Adrenal gland (tissue), 12 donors: ENCODE data around the gene MAEL. TPM values are rescaled to one million over a fixed set of nuclear protein-coding genes. Genes with fewer than 3 reads are reported as not detected.

Experiments
- DNase-seq, 7 donors: peaks; one replicate each; pipeline ENCODE4 v3.0.0-alpha.2; 2019 to 2020
- H3K27ac ChIP-seq, 5 donors: fragments of 200-600 bp; sonication (generic) in 4 of 5; 1 replicate in 3 of 5; 2 replicates in 2 of 5; pipeline versions ENCODE4 v1.5.1 to v1.8.0; 2016 to 2020; ENCODE audit warnings: mild to moderate bottlenecking in 1 of 5
- H3K27me3 ChIP-seq: fragments of 200-600 bp; 2 replicates; pipeline ENCODE4 v1.8.0; 2021
- H3K36me3 ChIP-seq, 2 donors: fragments of 200-600 bp; replicated peaks in 1 of 2; 1 replicate in 1 of 2; 2 replicates in 1 of 2; pipeline versions ENCODE4 v1.5.1 to v1.8.0; 2018 to 2022
- H3K4me1 ChIP-seq, 2 donors: fragments of 200-600 bp; replicated peaks in 1 of 2; 1 replicate in 1 of 2; 2 replicates in 1 of 2; pipeline versions ENCODE4 v1.5.1 to v1.8.0; 2018 to 2021
- H3K4me3 ChIP-seq, 4 donors: fragments of 200-600 bp; sonication (generic) in 3 of 4; one replicate each; pipeline ENCODE4 v1.5.1; 2016 to 2018
- H3K9me3 ChIP-seq, 3 donors: fragments of 200-600 bp; sonication (generic) in 1 of 3; replicated peaks in 1 of 3; 1 replicate in 2 of 3; 2 replicates in 1 of 3; pipeline versions ENCODE4 v1.5.1 to v1.8.0; 2016 to 2021
- CTCF ChIP-seq, 6 experiments: fragments of 450-650 bp in 4 of 6; fragments of 200-600 bp in 2 of 6; sonication (generic) in 1 of 6; IDR thresholded peaks; 1 replicate in 5 of 6; 2 replicates in 1 of 6; pipeline versions ENCODE4 v1.5.1 to v1.8.0; 2016 to 2021; ENCODE audit warnings: antibody characterized with exemption in 6 of 6, mild to moderate bottlenecking in 2 of 6, moderate library complexity in 1 of 6
- POLR2A ChIP-seq, 2 donors: fragments of 450-650 bp; IDR thresholded peaks; one replicate each; pipeline ENCODE4 v1.6.1; 2017; ENCODE audit warnings: antibody characterized with exemption in 2 of 2, mild to moderate bottlenecking in 2 of 2, moderate library complexity in 1 of 2
- WGBS, 4 donors: extraction: QIAGEN DNeasy Blood & Tissue Kit in 2 of 4; methylation state at CpG; one replicate each; pipeline versions ENCODE4 v1.1.5 to v1.1.7; 2013 to 2017; 5-methylcytosine and 5-hydroxymethylcytosine counted together
- intact Hi-C, 2 donors: fragments of 100-400 bp; cut with DNase I; formaldehyde crosslinking; loops; one replicate each; pipeline versions ENCODE4 v1.14.1 to v1.15.0; 2022 to 2023
- polyA plus RNA-seq, 3 donors: library from polyadenylated mRNA; stranded (reverse); fragments of 200-250 nt in 2 of 3; fragments of 350-450 nt in 1 of 3; fragmentation: Illumina TruSeq in 1 of 3; extraction: RNeasy Lipid Tissue Mini Kit (QIAGEN cat#74804) in 1 of 3; gene quantifications; one replicate each; pipeline ENCODE4 v1.2.3, GENCODE V29; 2013 to 2014
- total RNA-seq, 9 donors: library from RNA; depleted of rRNA in 4 of 9; stranded (reverse); fragments of >200 nt in 4 of 9; fragments of 120-200 nt in 1 of 9; fragmentation: NEBNext Ultra II Directional in 1 of 9; extraction: Animal tissue kit (Norgen Biotek cat#: 25700) in 1 of 9; gene quantifications; one replicate each; pipeline versions ENCODE4 v1.1.0 to v1.2.4, GENCODE V29; 2013 to 2023
- donor health status: healthy with polysubstance abuse.
- donor health status: Bipolar disorder and iron deficiency.
- donor health status: DM: yes; HTN: yes; CAD: no.
- donor health status: DM: no; HTN: no; CAD: no.
- donor health status: DM: no; HTN: no; CAD: no.
- donor health status: DM: yes; HTN: yes; CAD: no.

The MAEL gene
- total and polyA plus RNA-seq, 12 donors: 0.17 TPM; not detected in 11

GRCh38 chr1:166978821-166979220, 10.3 kb upstream of the MAEL start:
- Histone ChIP-seq H3K4me1 (peaks cover 0 to 5% of the 10 kb centered on the region in 2 donors), H3K4me3 (no peak overlapping the region), H3K36me3 (no peaks in the 10 kb centered on the region), H3K27ac (no peak overlapping the region), H3K27me3 (peaks cover 6% of the 10 kb centered on the region), H3K9me3 (no peaks in the 10 kb centered on the region)
- 28 to 48% (median 47%) methylated on average over 1 of the region's 1 CpG for WGBS, 4 donors
- TF ChIP-seq CTCF (IDR thresholded peaks at IDR 0.05): no peak
- intact Hi-C loops: no loop called here
- no peak for DNase-seq

GRCh38 chr1:166980383-166980782, 8.7 kb upstream of the MAEL start:
- Histone ChIP-seq H3K9me3 (no peaks in the 10 kb centered on the region), H3K4me1 (no peaks in the 10 kb centered on the region), H3K36me3 (no peaks in the 10 kb centered on the region), H3K27ac (no peak overlapping the region), H3K4me3 (no peak overlapping the region), H3K27me3 (no peaks in the 10 kb centered on the region)
- TF ChIP-seq POLR2A (IDR thresholded peaks at IDR 0.05) (no peak), CTCF (IDR thresholded peaks at IDR 0.05) (no peak)
- intact Hi-C loops: no loop called here
- WGBS, 4 donors: 56 to 81% (median 66%) methylated on average over 1 of the region's 1 CpG
- no peak for DNase-seq

GRCh38 chr1:166980818-166981217, 8.3 kb upstream of the MAEL start:
- Histone ChIP-seq H3K27me3 (no peaks in the 10 kb centered on the region), H3K4me1 (no peaks in the 10 kb centered on the region), H3K36me3 (no peaks in the 10 kb centered on the region), H3K9me3 (no peaks in the 10 kb centered on the region), H3K4me3 (no peak overlapping the region), H3K27ac (no peak overlapping the region)
- TF ChIP-seq POLR2A (IDR thresholded peaks at IDR 0.05) (no peak), CTCF (IDR thresholded peaks at IDR 0.05) (no peak)
- intact Hi-C loops: no loop called here
- 81 to 91% (median 86%) methylated on average over 3 of the region's 3 CpGs for WGBS, 4 donors
- DNase-seq: no peak

GRCh38 chr1:166981589-166981988, 7.5 kb upstream of the MAEL start:
- 89 to 100% (median 95%) methylated on average over 1 of the region's 1 CpG for WGBS, 4 donors
- H3K27ac ChIP-seq: no peak overlapping the region
- TF ChIP-seq CTCF (IDR thresholded peaks at IDR 0.05) (no peak), POLR2A (IDR thresholded peaks at IDR 0.05) (no peak)
- no peaks in the 10 kb centered on the region for H3K27me3 ChIP-seq
- H3K9me3 ChIP-seq: no peaks in the 10 kb centered on the region
- intact Hi-C loops: no loop called here
- H3K4me1 ChIP-seq: no peaks in the 10 kb centered on the region
- no peaks in the 10 kb centered on the region for H3K36me3 ChIP-seq
- DNase-seq: no peak
- H3K4me3 ChIP-seq: no peak overlapping the region
